Heart left ventricle (tissue), 16 donors: ENCODE data around the gene HDAC5. TPM values are rescaled to one million over a fixed set of nuclear protein-coding genes. Genes with fewer than 3 reads are reported as not detected.

ENCODE experiments used
- ATAC-seq, 4 donors: fragments of 200-7000 bp; cut with Tn5 transposase; one replicate each; pipeline ENCODE4 v1.9.1; 2020 to 2022; ENCODE audit warnings: moderate library complexity in 4 of 4, mild to moderate bottlenecking in 3 of 4, moderate number of reproducible peaks in 1 of 4
- DNase-seq, 5 donors: peaks; one replicate each; pipeline ENCODE4 v3.0.0-alpha.2; 2020
- H3K27ac ChIP-seq, 12 donors: fragments of 200-600 bp; sonication (generic) in 4 of 12; one replicate each; pipeline versions ENCODE4 v1.5.0 to v1.8.0; 2016 to 2022; ENCODE audit warnings: mild to moderate bottlenecking in 2 of 12
- H3K27me3 ChIP-seq, 9 donors: fragments of 200-600 bp; sonication (generic) in 2 of 9; one replicate each; pipeline versions ENCODE4 v1.5.1 to v1.8.0; 2016 to 2022; ENCODE audit warnings: mild to moderate bottlenecking in 3 of 9
- H3K36me3 ChIP-seq, 9 donors: fragments of 200-600 bp; sonication (generic) in 2 of 9; one replicate each; pipeline versions ENCODE4 v1.5.0 to v1.8.0; 2018 to 2022; ENCODE audit warnings: mild to moderate bottlenecking in 2 of 9
- H3K4me1 ChIP-seq, 12 donors: fragments of 200-600 bp; sonication (generic) in 4 of 12; one replicate each; pipeline versions ENCODE4 v1.5.0 to v1.8.0; 2016 to 2022; ENCODE audit warnings: mild to moderate bottlenecking in 3 of 12
- H3K4me3 ChIP-seq, 12 donors: fragments of 200-600 bp; sonication (generic) in 4 of 12; one replicate each; pipeline versions ENCODE4 v1.5.0 to v1.8.0; 2017 to 2022; ENCODE audit warnings: mild to moderate bottlenecking in 9 of 12, moderate library complexity in 4 of 12
- H3K9me3 ChIP-seq, 12 donors: fragments of 200-600 bp; sonication (generic) in 4 of 12; one replicate each; pipeline versions ENCODE4 v1.5.0 to v1.8.0; 2016 to 2022; ENCODE audit warnings: mild to moderate bottlenecking in 1 of 12
- POLR2A ChIP-seq, 2 donors: fragments of 450-650 bp; IDR thresholded peaks; one replicate each; pipeline ENCODE4 v1.6.1; 2017; ENCODE audit warnings: antibody characterized with exemption in 2 of 2, mild to moderate bottlenecking in 2 of 2, moderate library complexity in 2 of 2
- WGBS, 4 donors: extraction: QIAGEN DNeasy Blood & Tissue Kit in 2 of 4; methylation state at CpG; one replicate each; pipeline versions ENCODE4 v1.1.5 to v1.1.7; 2013 to 2018; 5-methylcytosine and 5-hydroxymethylcytosine counted together
- intact Hi-C, 10 donors: fragments of 100-400 bp; cut with DNase I; formaldehyde crosslinking; loops; one replicate each; pipeline versions ENCODE4 v1.11.1 to v1.14.2; 2022
- polyA plus RNA-seq, 2 donors: library from polyadenylated mRNA; stranded (reverse); fragments of 200-250 nt; gene quantifications; one replicate each; pipeline ENCODE4 v1.2.3, GENCODE V29; 2013
- total RNA-seq, 9 donors: library from RNA; depleted of rRNA in 2 of 9; stranded (reverse); fragments of >200 nt in 2 of 9; fragmentation: NEBNext Ultra II Directional in 3 of 9; extraction: Animal tissue kit (Norgen Biotek cat#: 25700) in 3 of 9; gene quantifications; one replicate each; pipeline versions ENCODE4 v1.1.0 to v1.2.4, GENCODE V29; 2016 to 2023
- TF ChIP-seq, protein P1 (sequence below), 12 donors: fragments of 200-600 bp; sonication (generic) in 4 of 12; IDR thresholded peaks; one replicate each; pipeline versions ENCODE4 v1.5.0 to v1.8.0; 2018 to 2022; ENCODE audit warnings: antibody characterized with exemption in 12 of 12, mild to moderate bottlenecking in 5 of 12
- donor health status: ischemic (EF 13 %, LVEDD 7.1; RV severe dilation, severe dysfunction).
- donor health status: healthy with polysubstance abuse.
- donor health status: DM: no; HTN: yes; CAD: no.
- donor health status: DM: no; HTN: no; CAD: no.
- donor health status: ischemic (EF 25% LVEDD 6.9; RV normal size, moderate dysfunction).
- donor health status: ischemic (EF 25% LVEDD 5.7; RV mildly dilated, moderate dysfunction).
- donor health status: healthy.
- donor health status: DM: yes; HTN: yes; CAD: no.
- donor health status: ischemic (EF 35%, LVEDD 5.7; RV mildly dilated, moderate dysfunction).
- donor health status: nonischemic (EF 11% LVEDD 7.7; RV severe dilation, severe dysfunction).
- donor health status: DM: yes; HTN: yes; CAD: no.
- donor health status: PGD.
- donor health status: ischemic (EF 29% LVEDD 5.4; RV normal size, mild dysfunction).
- donor health status: nonischemic (EF 23%, LVEDD 6.1; RV moderate dilation, normal function).

The HDAC5 gene
- total and polyA plus RNA-seq, 11 donors: 54.6 to 283 (median 70.1) TPM

DNA sequence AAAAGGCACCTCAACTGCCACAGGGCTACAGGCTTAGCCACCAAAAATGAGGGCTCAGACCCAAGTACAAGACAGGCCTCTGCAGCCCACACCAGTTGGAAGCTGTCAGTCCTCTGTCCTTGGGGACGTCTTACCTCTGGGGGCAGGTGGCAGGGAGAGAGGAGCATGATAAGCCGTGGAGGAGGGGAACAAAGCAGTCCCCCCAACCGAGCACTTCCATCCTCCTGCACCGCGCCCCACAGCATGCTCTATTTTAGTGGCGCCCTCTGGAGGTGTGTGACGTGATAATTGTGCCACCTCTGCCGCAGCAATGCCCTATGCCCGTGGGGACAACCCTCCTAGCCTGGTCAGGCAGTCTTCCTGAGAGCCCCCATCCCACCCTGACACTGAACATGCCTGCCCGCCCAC, 39.3 kb downstream of the HDAC5 start:
- H3K9me3 ChIP-seq: no peaks in the 10 kb centered on the region
- ATAC-seq (no peak), DNase-seq (no peak)
- peaks cover 0 to 8% (median 0%) of the 10 kb centered on the region in 12 donors for H3K4me1 ChIP-seq
- H3K27me3 ChIP-seq: no peaks in the 10 kb centered on the region
- intact Hi-C loops: loop anchor here in 1 of 10 donors (5.0 kb wide), 1 partner anchor 33 kb away; no protein-coding TSS in a partner anchor
- 67 to 74% (median 70%) methylated on average over 9 to 10 of the region's 10 CpGs for WGBS, 4 donors
- TF ChIP-seq, protein P1, sequence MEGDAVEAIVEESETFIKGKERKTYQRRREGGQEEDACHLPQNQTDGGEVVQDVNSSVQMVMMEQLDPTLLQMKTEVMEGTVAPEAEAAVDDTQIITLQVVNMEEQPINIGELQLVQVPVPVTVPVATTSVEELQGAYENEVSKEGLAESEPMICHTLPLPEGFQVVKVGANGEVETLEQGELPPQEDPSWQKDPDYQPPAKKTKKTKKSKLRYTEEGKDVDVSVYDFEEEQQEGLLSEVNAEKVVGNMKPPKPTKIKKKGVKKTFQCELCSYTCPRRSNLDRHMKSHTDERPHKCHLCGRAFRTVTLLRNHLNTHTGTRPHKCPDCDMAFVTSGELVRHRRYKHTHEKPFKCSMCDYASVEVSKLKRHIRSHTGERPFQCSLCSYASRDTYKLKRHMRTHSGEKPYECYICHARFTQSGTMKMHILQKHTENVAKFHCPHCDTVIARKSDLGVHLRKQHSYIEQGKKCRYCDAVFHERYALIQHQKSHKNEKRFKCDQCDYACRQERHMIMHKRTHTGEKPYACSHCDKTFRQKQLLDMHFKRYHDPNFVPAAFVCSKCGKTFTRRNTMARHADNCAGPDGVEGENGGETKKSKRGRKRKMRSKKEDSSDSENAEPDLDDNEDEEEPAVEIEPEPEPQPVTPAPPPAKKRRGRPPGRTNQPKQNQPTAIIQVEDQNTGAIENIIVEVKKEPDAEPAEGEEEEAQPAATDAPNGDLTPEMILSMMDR (IDR thresholded peaks at IDR 0.05): peak in 7 of 12 donors; percentile 10 to 37 (median 15)
- no peak for TF ChIP-seq POLR2A (IDR thresholded peaks at IDR 0.05)
- no peak overlapping the region for H3K27ac ChIP-seq
- peaks cover 0 to 100% (median 88%) of the 10 kb centered on the region in 9 donors for H3K36me3 ChIP-seq
- H3K4me3 ChIP-seq: no peak overlapping the region

DNA sequence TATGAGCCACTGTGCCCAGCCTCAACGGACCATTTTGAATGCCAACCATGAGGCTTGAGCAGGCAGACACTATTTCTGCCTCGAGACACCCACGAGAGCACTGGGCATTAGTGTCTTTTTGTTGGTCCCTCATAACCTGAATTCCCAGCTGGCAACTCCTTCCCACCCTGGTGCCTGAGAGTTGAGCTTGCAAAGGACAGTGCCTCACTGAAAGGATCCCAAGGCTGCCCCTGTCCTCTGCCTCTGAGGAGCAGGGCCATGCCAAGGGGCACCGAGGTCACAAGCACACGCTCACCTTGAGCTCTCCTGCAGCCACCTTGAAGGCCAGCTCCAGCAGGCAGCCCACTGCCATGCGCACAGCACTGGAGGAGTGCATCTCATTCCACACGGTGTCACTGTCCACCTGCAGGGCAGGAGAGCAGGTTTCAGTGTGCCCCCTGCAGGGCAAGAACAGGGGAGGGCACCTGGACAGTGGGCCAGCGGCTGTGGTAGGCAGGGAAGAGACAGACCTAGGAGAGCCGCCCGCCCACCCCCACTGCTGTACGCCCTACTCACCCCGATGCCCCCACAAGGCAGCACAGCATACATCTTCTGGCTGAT, 40.1 kb downstream of the HDAC5 start:
- intact Hi-C loops: loop anchor here in 1 of 10 donors (5.0 kb wide), 1 partner anchor 34 kb away; no protein-coding TSS in a partner anchor
- 77 to 87% (median 83%) methylated on average over 8 to 12 of the region's 12 CpGs for WGBS, 4 donors
- peaks cover 0 to 10% (median 0%) of the 10 kb centered on the region in 12 donors for H3K4me1 ChIP-seq
- ATAC-seq: peak in 2 of 4 donors; percentile 10 to 38
- no peak overlapping the region for H3K27ac ChIP-seq
- no peak overlapping the region for H3K4me3 ChIP-seq
- no peaks in the 10 kb centered on the region for H3K9me3 ChIP-seq
- H3K36me3 ChIP-seq: peaks cover 0 to 100% (median 88%) of the 10 kb centered on the region in 9 donors
- no peak for TF ChIP-seq POLR2A (IDR thresholded peaks at IDR 0.05)
- TF ChIP-seq, protein P1 (IDR thresholded peaks at IDR 0.05): peak in 7 of 12 donors; percentile 19 to 38 (median 24)
- DNase-seq: no peak
- no peaks in the 10 kb centered on the region for H3K27me3 ChIP-seq

DNA sequence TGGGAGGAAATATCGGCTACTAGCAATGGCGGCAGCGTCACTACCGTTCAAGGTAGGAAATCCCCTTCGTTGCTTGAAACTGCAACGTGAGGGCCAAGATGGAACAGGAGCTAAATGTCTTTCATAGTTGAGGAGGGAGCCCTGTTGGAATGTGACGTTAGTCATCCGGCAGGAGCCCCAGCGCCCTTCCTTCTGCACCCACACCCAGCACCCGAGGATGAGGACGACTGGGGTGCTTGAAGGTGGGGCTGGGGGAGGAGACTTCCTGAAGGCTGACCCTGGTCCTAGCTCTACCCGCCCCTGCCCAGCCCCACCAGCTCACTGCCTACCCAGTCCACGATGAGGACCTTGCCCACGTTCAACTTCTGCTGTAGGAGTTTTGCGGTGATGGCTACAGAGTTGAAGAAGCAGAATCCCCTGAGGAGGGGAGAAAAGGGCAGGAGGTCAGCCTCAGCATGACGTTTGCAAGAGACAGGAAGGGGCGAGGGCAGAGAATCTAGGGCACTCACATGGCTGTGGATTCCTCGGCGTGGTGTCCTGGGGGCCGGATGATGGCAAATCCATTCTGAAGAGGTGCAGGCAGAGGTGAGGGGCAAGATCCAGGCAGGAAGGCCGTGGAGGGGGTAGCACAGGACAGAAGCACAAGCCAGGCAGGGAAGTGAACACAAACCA, 41.0 kb downstream of the HDAC5 start:
- H3K4me3 ChIP-seq: no peak overlapping the region
- ATAC-seq (no peak), DNase-seq (no peak)
- 75 to 77% (median 77%) methylated on average over 21 of the region's 21 CpGs for WGBS, 4 donors
- H3K4me1 ChIP-seq: peaks cover 0 to 16% (median 0%) of the 10 kb centered on the region in 12 donors
- H3K27me3 ChIP-seq: no peaks in the 10 kb centered on the region
- no peak for TF ChIP-seq POLR2A (IDR thresholded peaks at IDR 0.05)
- TF ChIP-seq, protein P1 (IDR thresholded peaks at IDR 0.05): no peak
- intact Hi-C loops: loop anchor here in 1 of 10 donors (5.0 kb wide), 1 partner anchor 35 kb away; no protein-coding TSS in a partner anchor
- peaks cover 0 to 100% (median 88%) of the 10 kb centered on the region in 9 donors for H3K36me3 ChIP-seq
- H3K9me3 ChIP-seq: no peaks in the 10 kb centered on the region
- H3K27ac ChIP-seq: no peak overlapping the region

DNA sequence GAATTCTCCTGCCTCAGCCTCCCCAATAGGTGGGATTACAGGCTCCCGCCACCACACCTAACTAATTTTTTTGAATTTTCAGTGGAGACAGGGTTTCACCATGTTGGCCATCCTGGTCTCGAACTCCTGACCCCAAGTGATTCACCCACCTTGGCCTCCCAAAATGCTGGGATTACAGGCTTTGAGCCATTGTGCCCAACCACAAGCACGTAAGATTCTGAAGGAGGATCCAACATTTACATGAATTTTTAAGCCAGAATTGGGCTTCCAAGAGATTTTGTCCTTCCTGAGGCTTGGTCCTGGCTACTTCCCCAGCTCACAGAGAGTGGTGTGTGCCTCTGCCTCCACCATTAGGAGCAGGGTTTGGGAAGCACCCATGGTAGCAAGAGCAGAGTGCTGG, 41.8 kb downstream of the HDAC5 start:
- 94 to 98% (median 96%) methylated on average over 3 of the region's 3 CpGs for WGBS, 4 donors
- no peak for DNase-seq
- Histone ChIP-seq H3K4me3 (no peak overlapping the region), H3K27ac (no peak overlapping the region), H3K9me3 (no peaks in the 10 kb centered on the region), H3K4me1 (peaks cover 0 to 17% (median 0%) of the 10 kb centered on the region in 12 donors), H3K36me3 (peaks cover 0 to 100% (median 91%) of the 10 kb centered on the region in 9 donors), H3K27me3 (no peaks in the 10 kb centered on the region)
- TF ChIP-seq, protein P1 (IDR thresholded peaks at IDR 0.05): no peak
- TF ChIP-seq POLR2A (IDR thresholded peaks at IDR 0.05): no peak
- no peak for ATAC-seq
- intact Hi-C loops: loop anchor here in 1 of 10 donors (5.0 kb wide), 1 partner anchor 36 kb away; no protein-coding TSS in a partner anchor
